Measurements from ENCODE around the gene TESMIN. TPM values are rescaled to one million over a fixed set of nuclear protein-coding genes. Genes with fewer than 3 reads are reported as not detected.
A peak's percentile ranks its signal among the peaks of the same experiment; 100 is the strongest.

Gene TESMIN
- total and polyA plus RNA-seq, 12 donors: 0.42 to 6.6 (median 2.6) TPM

- TF ChIP-seq POLR2A (IDR thresholded peaks at IDR 0.05) (no peak), CTCF (IDR thresholded peaks at IDR 0.05) (no peak)
- intact Hi-C loops (cut with DNase I): no loop called here
- no peaks in the 10 kb centered on the region for H3K36me3 ChIP-seq (replicated peaks in 1 of 2)
- DNase-seq: no peak
- no peak overlapping the region for H3K4me3 ChIP-seq
- H3K27ac ChIP-seq: no peak overlapping the region
- peaks cover 0 to 4% of the 10 kb centered on the region in 2 donors for H3K4me1 ChIP-seq (replicated peaks in 1 of 2)
- 70 to 96% (median 78%) methylated on average over 3 to 15 of the region's 15 CpGs for WGBS, 4 donors
- H3K27me3 ChIP-seq: peaks cover 4% of the 10 kb centered on the region
- no peaks in the 10 kb centered on the region for H3K9me3 ChIP-seq (replicated peaks in 1 of 3)
These were observed 90.3 kb downstream of the TESMIN start for GRCh38 chr11:68661014-68661413.

GRCh38 chr11:68660066-68660810, 91.1 kb downstream of the TESMIN start:
- intact Hi-C loops (cut with DNase I): no loop called here
- DNase-seq: no peak
- Histone ChIP-seq H3K27ac (no peak overlapping the region), H3K4me1 (replicated peaks in 1 of 2) (peaks cover 0 to 4% of the 10 kb centered on the region in 2 donors), H3K27me3 (peaks cover 4% of the 10 kb centered on the region), H3K4me3 (no peak overlapping the region), H3K36me3 (replicated peaks in 1 of 2) (no peaks in the 10 kb centered on the region), H3K9me3 (replicated peaks in 1 of 3) (no peaks in the 10 kb centered on the region)
- TF ChIP-seq POLR2A (IDR thresholded peaks at IDR 0.05) (no peak), CTCF (IDR thresholded peaks at IDR 0.05) (no peak)
- 90 to 97% (median 93%) methylated on average over 13 to 18 of the region's 18 CpGs for WGBS, 4 donors

- DNase-seq: peak; percentile 46 to 89 (median 80)
- peak overlapping the region in 1 of 5 donors; percentile 39 for H3K27ac ChIP-seq
- peaks cover 4% of the 10 kb centered on the region for H3K27me3 ChIP-seq
- H3K9me3 ChIP-seq (replicated peaks in 1 of 3): no peaks in the 10 kb centered on the region
- H3K36me3 ChIP-seq (replicated peaks in 1 of 2): no peaks in the 10 kb centered on the region
- H3K4me1 ChIP-seq (replicated peaks in 1 of 2): peaks cover 0 to 4% of the 10 kb centered on the region in 2 donors
- TF ChIP-seq CTCF (IDR thresholded peaks at IDR 0.05): no peak
- 46 to 55% (median 50%) methylated on average over 21 to 22 of the region's 22 CpGs for WGBS, 4 donors
- intact Hi-C loops (cut with DNase I): no loop called here
- no peak overlapping the region for H3K4me3 ChIP-seq
These were observed 92.0 kb downstream of the TESMIN start for GRCh38 chr11:68659158-68659921.

GRCh38 chr11:68658661-68659060, 92.7 kb downstream of the TESMIN start:
- H3K4me3 ChIP-seq: no peak overlapping the region
- peaks cover 0 to 4% of the 10 kb centered on the region in 2 donors for H3K4me1 ChIP-seq (replicated peaks in 1 of 2)
- no peaks in the 10 kb centered on the region for H3K9me3 ChIP-seq (replicated peaks in 1 of 3)
- no peak overlapping the region for H3K27ac ChIP-seq
- 79 to 86% (median 84%) methylated on average over 13 of the region's 13 CpGs for WGBS, 4 donors
- H3K27me3 ChIP-seq: peaks cover 5% of the 10 kb centered on the region
- intact Hi-C loops (cut with DNase I): no loop called here
- H3K36me3 ChIP-seq (replicated peaks in 1 of 2): no peaks in the 10 kb centered on the region
- no peak for DNase-seq
- no peak for TF ChIP-seq CTCF (IDR thresholded peaks at IDR 0.05)
- no peak for TF ChIP-seq POLR2A (IDR thresholded peaks at IDR 0.05)
